GM19455 (cell line): ENCODE data around the gene SREK1.
"Not testable (repeated sequence)": the region's sequence is repeated elsewhere in the genome, so short reads cannot be mapped to it uniquely, and the experiment has no call there.

Experiments
- ATAC-seq: cut with Tn5 transposase; IDR thresholded peaks from one replicate; pipeline ENCODE4 v1.9.1; 2021; ENCODE audit not compliant: unreplicated experiment

The SREK1 gene

GRCh38 chr5:66222455-66222854, 78.4 kb downstream of the SREK1 start:
- ATAC-seq, result no peak

- ATAC-seq, result not testable (repeated sequence)
These were observed 78.8 kb downstream of the SREK1 start for GRCh38 chr5:66222896-66223295.

- ATAC-seq, result no peak
These were observed 79.5 kb downstream of the SREK1 start for GRCh38 chr5:66223637-66224036.

- ATAC-seq, result no peak
These were observed 80.2 kb downstream of the SREK1 start for GRCh38 chr5:66224274-66224673.

GRCh38 chr5:66224773-66225553, 80.9 kb downstream of the SREK1 start:
- ATAC-seq, result no peak

- no peak for ATAC-seq
These were observed 86.5 kb downstream of the SREK1 start for GRCh38 chr5:66230551-66230950.

GRCh38 chr5:66231508-66231907, 87.4 kb downstream of the SREK1 start:
- no peak for ATAC-seq

GRCh38 chr5:66232275-66232674, 88.2 kb downstream of the SREK1 start:
- no peak for ATAC-seq

GRCh38 chr5:66232706-66233445, 88.8 kb downstream of the SREK1 start:
- ATAC-seq, result no peak
